ENCODE data around the gene UBASH3B. TPM values are rescaled to one million over a fixed set of nuclear protein-coding genes. Genes with fewer than 3 reads are reported as not detected.
A peak's percentile ranks its signal among the peaks of the same experiment; 100 is the strongest.

The UBASH3B gene
- total RNA-seq, 1 donor from 2014 or later = 6.7 TPM

DNA sequence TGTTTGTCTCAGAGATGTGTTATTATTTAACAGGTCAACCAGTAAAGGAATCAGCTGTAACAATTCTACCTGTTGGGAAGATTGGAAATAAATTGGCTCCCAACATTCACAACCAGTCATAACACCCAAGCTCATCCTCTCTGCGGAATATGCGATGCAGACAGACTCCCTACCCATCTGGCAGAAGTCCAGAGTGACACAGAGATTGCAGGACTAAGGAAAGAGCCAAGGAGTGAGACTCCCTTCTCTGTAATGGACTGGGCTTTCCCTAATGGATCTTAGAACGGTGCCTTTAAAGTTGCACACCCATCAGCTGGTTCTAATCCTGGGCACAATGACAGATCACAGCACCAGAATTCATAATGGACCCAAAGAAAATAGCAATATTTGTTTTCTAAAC, 27.8 kb upstream of the UBASH3B start:
- DNase-seq = no peak
- Mint-ChIP-seq H3K27ac (ENCODE audit: unreplicated experiment) (no peak overlapping the region), H3K27me3 (ENCODE audit: unreplicated experiment) (peaks cover under 1% of the 10 kb centered on the region), H3K36me3 (ENCODE audit: unreplicated experiment) (no peaks in the 10 kb centered on the region), H3K9me3 (ENCODE audit: unreplicated experiment) (no peaks in the 10 kb centered on the region), H3K4me3 (ENCODE audit: unreplicated experiment) (no peak overlapping the region), H3K4me1 (ENCODE audit: low read depth, unreplicated experiment) (peaks cover 3% of the 10 kb centered on the region)
- TF ChIP-seq, protein P1, sequence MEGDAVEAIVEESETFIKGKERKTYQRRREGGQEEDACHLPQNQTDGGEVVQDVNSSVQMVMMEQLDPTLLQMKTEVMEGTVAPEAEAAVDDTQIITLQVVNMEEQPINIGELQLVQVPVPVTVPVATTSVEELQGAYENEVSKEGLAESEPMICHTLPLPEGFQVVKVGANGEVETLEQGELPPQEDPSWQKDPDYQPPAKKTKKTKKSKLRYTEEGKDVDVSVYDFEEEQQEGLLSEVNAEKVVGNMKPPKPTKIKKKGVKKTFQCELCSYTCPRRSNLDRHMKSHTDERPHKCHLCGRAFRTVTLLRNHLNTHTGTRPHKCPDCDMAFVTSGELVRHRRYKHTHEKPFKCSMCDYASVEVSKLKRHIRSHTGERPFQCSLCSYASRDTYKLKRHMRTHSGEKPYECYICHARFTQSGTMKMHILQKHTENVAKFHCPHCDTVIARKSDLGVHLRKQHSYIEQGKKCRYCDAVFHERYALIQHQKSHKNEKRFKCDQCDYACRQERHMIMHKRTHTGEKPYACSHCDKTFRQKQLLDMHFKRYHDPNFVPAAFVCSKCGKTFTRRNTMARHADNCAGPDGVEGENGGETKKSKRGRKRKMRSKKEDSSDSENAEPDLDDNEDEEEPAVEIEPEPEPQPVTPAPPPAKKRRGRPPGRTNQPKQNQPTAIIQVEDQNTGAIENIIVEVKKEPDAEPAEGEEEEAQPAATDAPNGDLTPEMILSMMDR (IDR thresholded peaks at IDR 0.05; ENCODE audit: partially characterized antibody, unreplicated experiment) = no peak

DNA sequence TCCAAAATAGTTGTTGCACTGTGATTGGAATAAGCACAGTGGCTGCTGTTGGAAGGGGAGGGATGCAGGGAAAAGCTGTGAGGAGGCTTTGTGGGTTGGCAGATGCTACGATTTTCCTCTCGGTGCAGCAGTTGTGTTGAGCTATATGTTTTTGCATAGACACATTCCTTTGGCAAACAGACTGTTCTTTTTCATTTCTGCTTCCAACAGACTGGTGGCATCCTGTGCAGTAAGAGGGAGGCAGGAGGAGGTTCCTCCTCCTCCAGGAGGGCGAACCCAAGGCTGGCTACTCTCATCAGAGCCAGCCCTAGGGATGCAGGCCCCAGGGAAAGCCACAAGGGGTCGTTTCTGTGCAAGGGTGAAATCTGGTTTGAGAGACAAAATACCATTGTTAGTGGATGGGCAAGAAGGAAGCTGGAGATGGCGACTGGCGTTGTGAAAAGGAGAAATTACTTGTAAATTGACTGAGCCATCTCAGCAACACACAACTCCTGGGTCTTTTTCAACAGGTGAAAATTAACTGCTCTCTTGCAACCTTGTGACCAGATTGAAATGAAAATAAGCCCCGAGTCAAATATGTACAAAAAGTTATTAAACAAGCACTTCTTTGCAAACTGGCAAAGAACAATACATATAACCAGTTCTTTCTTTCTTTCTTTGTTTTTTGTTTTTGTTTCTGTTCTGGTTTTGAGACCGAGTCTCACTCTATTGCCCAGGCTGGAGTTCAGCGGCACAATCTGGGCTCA, 26.5 kb upstream of the UBASH3B start:
- TF ChIP-seq, protein P1 (IDR thresholded peaks at IDR 0.05; ENCODE audit: partially characterized antibody, unreplicated experiment) = peak; percentile 65
- Mint-ChIP-seq H3K36me3 (ENCODE audit: unreplicated experiment) (no peaks in the 10 kb centered on the region), H3K27ac (ENCODE audit: unreplicated experiment) (no peak overlapping the region), H3K9me3 (ENCODE audit: unreplicated experiment) (no peaks in the 10 kb centered on the region), H3K4me3 (ENCODE audit: unreplicated experiment) (no peak overlapping the region), H3K27me3 (ENCODE audit: unreplicated experiment) (no peaks in the 10 kb centered on the region), H3K4me1 (ENCODE audit: low read depth, unreplicated experiment) (peaks cover 3% of the 10 kb centered on the region)
- DNase-seq = peak; percentile 75

DNA sequence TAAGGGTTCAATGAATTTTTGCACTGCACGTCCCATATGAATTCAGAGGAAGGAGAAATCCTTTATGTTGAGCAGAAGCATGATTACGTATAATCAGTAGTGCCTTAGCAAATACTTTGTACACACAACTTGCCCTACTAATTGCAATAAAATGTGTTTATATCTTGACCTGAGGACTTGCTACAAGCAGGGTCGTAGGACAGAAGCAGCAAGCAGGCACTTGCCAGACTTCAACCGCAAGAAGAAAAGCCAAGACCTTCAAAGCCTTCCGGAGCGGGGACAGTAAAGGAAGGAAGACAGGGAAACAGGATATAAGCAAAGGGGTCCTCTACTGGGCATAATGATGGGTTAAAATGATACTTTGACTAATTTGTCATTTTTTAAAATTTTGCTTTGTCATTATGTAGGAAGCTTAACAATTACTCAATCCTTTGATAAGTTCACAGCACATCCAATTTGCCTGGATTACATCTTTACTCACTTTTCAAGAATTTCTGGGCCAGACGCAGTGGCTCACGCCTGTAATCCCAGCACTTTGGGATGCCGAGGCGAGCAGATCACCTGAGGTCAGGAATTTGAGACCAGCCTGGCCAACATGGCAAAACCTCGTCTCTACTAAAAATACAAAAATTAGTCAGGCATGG, 23.2 kb upstream of the UBASH3B start:
- TF ChIP-seq, protein P1 (IDR thresholded peaks at IDR 0.05; ENCODE audit: partially characterized antibody, unreplicated experiment) = no peak
- H3K36me3 Mint-ChIP-seq (ENCODE audit: unreplicated experiment) = no peaks in the 10 kb centered on the region
- no peaks in the 10 kb centered on the region for H3K27me3 Mint-ChIP-seq (ENCODE audit: unreplicated experiment)
- no peaks in the 10 kb centered on the region for H3K9me3 Mint-ChIP-seq (ENCODE audit: unreplicated experiment)
- H3K27ac Mint-ChIP-seq (ENCODE audit: unreplicated experiment) = no peak overlapping the region
- no peak for DNase-seq
- no peak overlapping the region for H3K4me3 Mint-ChIP-seq (ENCODE audit: unreplicated experiment)
- peaks cover 3% of the 10 kb centered on the region for H3K4me1 Mint-ChIP-seq (ENCODE audit: low read depth, unreplicated experiment)

DNA sequence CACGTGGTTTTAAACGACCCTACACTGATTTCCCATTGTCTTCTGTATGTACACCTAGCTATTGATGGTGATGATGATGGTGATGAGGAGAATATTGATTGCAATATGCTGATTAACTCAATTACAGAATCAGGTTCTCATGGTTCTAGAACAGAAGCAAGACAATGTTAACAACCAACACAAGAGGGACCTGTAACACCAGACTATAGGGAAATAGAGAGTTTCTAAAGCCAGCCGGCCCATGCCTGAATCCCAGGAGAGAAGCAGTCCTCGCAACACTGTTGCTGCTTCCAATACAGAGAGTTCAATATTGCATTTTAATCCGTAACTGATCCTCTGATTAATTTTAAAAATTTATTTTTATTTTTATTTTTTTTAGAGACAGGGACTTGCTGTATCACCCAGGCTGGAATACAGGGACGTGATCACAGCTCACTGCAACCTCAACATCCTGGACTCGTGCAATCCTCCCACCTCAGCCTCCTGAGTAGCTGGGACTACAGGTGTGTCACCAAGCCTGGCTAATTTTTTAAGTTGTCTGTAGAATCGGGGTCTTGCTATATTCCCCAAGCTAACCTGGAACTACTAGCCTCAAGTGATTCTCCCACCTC, 22.2 kb upstream of the UBASH3B start:
- Mint-ChIP-seq H3K36me3 (ENCODE audit: unreplicated experiment) (no peaks in the 10 kb centered on the region), H3K27ac (ENCODE audit: unreplicated experiment) (no peak overlapping the region), H3K27me3 (ENCODE audit: unreplicated experiment) (no peaks in the 10 kb centered on the region), H3K4me1 (ENCODE audit: low read depth, unreplicated experiment) (peaks cover 3% of the 10 kb centered on the region), H3K9me3 (ENCODE audit: unreplicated experiment) (no peaks in the 10 kb centered on the region), H3K4me3 (ENCODE audit: unreplicated experiment) (no peak overlapping the region)
- TF ChIP-seq, protein P1 (IDR thresholded peaks at IDR 0.05; ENCODE audit: partially characterized antibody, unreplicated experiment) = peak; percentile 40
- DNase-seq = peak; percentile 42

DNA sequence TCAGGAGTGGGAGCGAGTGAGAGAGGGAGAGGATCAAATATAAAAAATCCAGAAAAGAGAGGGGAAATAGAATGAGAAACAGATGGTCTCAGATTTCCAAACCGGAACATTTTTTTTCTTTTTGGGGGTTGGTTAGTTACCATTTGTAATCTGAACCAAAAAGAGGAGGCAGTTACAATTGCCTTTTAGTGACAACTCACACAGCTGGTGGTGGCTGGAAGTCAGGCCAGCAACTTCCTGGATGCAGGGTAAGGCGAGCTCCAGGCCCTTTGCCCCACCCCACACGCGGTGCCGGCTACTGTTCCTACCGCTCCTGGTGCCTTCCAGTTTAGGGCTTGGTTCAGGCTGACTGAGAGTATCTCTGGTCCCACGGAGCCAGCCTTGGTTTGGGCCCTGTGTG, 21.0 kb upstream of the UBASH3B start:
- no peaks in the 10 kb centered on the region for H3K4me1 Mint-ChIP-seq (ENCODE audit: low read depth, unreplicated experiment)
- H3K4me3 Mint-ChIP-seq (ENCODE audit: unreplicated experiment) = no peak overlapping the region
- no peaks in the 10 kb centered on the region for H3K9me3 Mint-ChIP-seq (ENCODE audit: unreplicated experiment)
- TF ChIP-seq, protein P1 (IDR thresholded peaks at IDR 0.05; ENCODE audit: partially characterized antibody, unreplicated experiment) = no peak
- no peak overlapping the region for H3K27ac Mint-ChIP-seq (ENCODE audit: unreplicated experiment)
- H3K27me3 Mint-ChIP-seq (ENCODE audit: unreplicated experiment) = no peaks in the 10 kb centered on the region
- no peaks in the 10 kb centered on the region for H3K36me3 Mint-ChIP-seq (ENCODE audit: unreplicated experiment)
- DNase-seq = no peak

Measured in glutamatergic neuron (in vitro differentiated cells).